Measurements from ENCODE around the gene TACO1.

- TF ChIP-seq CTCF (IDR thresholded peaks at IDR 0.05), result no peak
- TF ChIP-seq POLR2A (IDR thresholded peaks at IDR 0.05), result no peak
Observed at GRCh38 chr17:63587770-63588169, 12.9 kb upstream of the TACO1 start.

Measured in suprapubic skin (tissue), 3 donors.